H1 (cell line): ENCODE measurements around the gene IL1A.

ENCODE experiments used
- ATF2 ChIP-seq: IDR thresholded peaks from 2 replicates; pipeline ENCODE4 v1.6.1; 2012; ENCODE audit warnings: low read length, inconsistent platforms
- CHD2 ChIP-seq: IDR thresholded peaks from 2 replicates; pipeline ENCODE4 v1.6.1; 2012; ENCODE audit warnings: low read length, improper control_type of control experiment
- CHD7 ChIP-seq: fragments of 300-600 bp; sonication (generic); IDR thresholded peaks from 2 replicates; pipeline ENCODE4 v1.7.1; 2012; ENCODE audit warnings: low read length, moderate library complexity, mild to moderate bottlenecking, inconsistent platforms; ENCODE audit not compliant: insufficient replicate concordance
- CTCF ChIP-seq, 3 experiments: IDR thresholded peaks; 1 replicate in 2 of 3; 2 replicates in 1 of 3; pipeline versions ENCODE4 v1.5.1 to v1.6.1; 2011; ENCODE audit warnings: low read length in 3 of 3, mild to moderate bottlenecking in 3 of 3, inconsistent platforms in 2 of 3, low read depth in 1 of 3, moderate library complexity in 1 of 3; ENCODE audit not compliant: insufficient read depth in 1 of 3; ENCODE audit errors: control extremely low read depth in 1 of 3
- E2F6 ChIP-seq: IDR thresholded peaks from 2 replicates; pipeline ENCODE4 v1.6.1; 2012; ENCODE audit warnings: inconsistent platforms
- KDM1A ChIP-seq: fragments of 200-600, 300-600 bp; sonication (generic); IDR thresholded peaks from 2 replicates; pipeline ENCODE4 v1.7.1; 2016; ENCODE audit warnings: mild to moderate bottlenecking, low read length, borderline replicate concordance
- POLR2A ChIP-seq, 2 experiments: IDR thresholded peaks; 1 replicate in 1 of 2; 2 replicates in 1 of 2; pipeline ENCODE4 v1.6.1; 2011; ENCODE audit warnings: low read depth in 2 of 2, low read length in 2 of 2, mild to moderate bottlenecking in 2 of 2; ENCODE audit errors: control extremely low read depth in 1 of 2
- POLR2AphosphoS5 ChIP-seq: IDR thresholded peaks from 2 replicates; pipeline ENCODE4 v1.6.1; 2011; ENCODE audit warnings: low read depth, low read length
- YY1 ChIP-seq: IDR thresholded peaks from 2 replicates; pipeline ENCODE4 v1.6.1; 2011; ENCODE audit warnings: low read depth, mild to moderate bottlenecking, low read length

GRCh38 chr2:112828251-112828691, 44.0 kb upstream of the IL1A start:
- TF ChIP-seq YY1 (no peak), CHD2 (no peak), CTCF (IDR thresholded peaks at IDR 0.05; ENCODE audit: control extremely low read depth in 1 of 3, insufficient read depth in 1 of 3, low read depth in 1 of 3, low read length in 3 of 3) (no peak), CHD7 (no peak), POLR2AphosphoS5 (no peak), ATF2 (no peak), POLR2A (IDR thresholded peaks at IDR 0.05; ENCODE audit: control extremely low read depth in 1 of 2, low read depth in 2 of 2, low read length in 2 of 2) (no peak), KDM1A (no peak), E2F6 (no peak)
